Large intestine (tissue), 3 donors: ENCODE measurements around the gene PLCH2. TPM values are rescaled to one million over a fixed set of nuclear protein-coding genes. Genes with fewer than 3 reads are reported as not detected.
"Not testable (repeated sequence)": the region's sequence is repeated elsewhere in the genome, so short reads cannot be mapped to it uniquely, and the experiment has no call there.

Experiments
- DNase-seq, 2 donors: peaks; one replicate each; pipeline versions ENCODE4 v3.0.0 to v3.0.0-alpha.2; 2013
- H3K27ac ChIP-seq: one replicate; pipeline ENCODE4 v1.5.1; 2013; ENCODE audit warnings: low read length
- H3K27me3 ChIP-seq: 2 replicates; pipeline ENCODE4 v1.6.1; 2013; ENCODE audit warnings: low read length; ENCODE audit not compliant: control insufficient read depth, insufficient read depth
- H3K36me3 ChIP-seq: 2 replicates; pipeline ENCODE4 v1.6.1; 2013; ENCODE audit warnings: low read length; ENCODE audit not compliant: control insufficient read depth, insufficient read depth
- H3K4me1 ChIP-seq: one replicate; pipeline ENCODE4 v1.6.1; 2013; ENCODE audit warnings: low read length; ENCODE audit not compliant: control insufficient read depth, insufficient read depth
- H3K4me3 ChIP-seq: one replicate; pipeline ENCODE4 v1.5.1; 2013; ENCODE audit warnings: low read length
- H3K9me3 ChIP-seq: one replicate; pipeline ENCODE4 v1.6.1; 2013; ENCODE audit warnings: mild to moderate bottlenecking, low read depth, low read length, moderate library complexity; ENCODE audit not compliant: control insufficient read depth
- WGBS: methylation state at CpG from one replicate; pipeline ENCODE4 v1.1.5; 2013; ENCODE audit warnings: low lambda C conversion rate; ENCODE audit not compliant: insufficient coverage; 5-methylcytosine and 5-hydroxymethylcytosine counted together
- polyA plus RNA-seq: library from polyadenylated mRNA; unstranded; fragments of 120-200 nt; gene quantifications from one replicate; pipeline ENCODE4 v1.2.1, GENCODE V29; 2013

The PLCH2 gene
- polyA plus RNA-seq, 1 donor, result 5.0 TPM

DNA sequence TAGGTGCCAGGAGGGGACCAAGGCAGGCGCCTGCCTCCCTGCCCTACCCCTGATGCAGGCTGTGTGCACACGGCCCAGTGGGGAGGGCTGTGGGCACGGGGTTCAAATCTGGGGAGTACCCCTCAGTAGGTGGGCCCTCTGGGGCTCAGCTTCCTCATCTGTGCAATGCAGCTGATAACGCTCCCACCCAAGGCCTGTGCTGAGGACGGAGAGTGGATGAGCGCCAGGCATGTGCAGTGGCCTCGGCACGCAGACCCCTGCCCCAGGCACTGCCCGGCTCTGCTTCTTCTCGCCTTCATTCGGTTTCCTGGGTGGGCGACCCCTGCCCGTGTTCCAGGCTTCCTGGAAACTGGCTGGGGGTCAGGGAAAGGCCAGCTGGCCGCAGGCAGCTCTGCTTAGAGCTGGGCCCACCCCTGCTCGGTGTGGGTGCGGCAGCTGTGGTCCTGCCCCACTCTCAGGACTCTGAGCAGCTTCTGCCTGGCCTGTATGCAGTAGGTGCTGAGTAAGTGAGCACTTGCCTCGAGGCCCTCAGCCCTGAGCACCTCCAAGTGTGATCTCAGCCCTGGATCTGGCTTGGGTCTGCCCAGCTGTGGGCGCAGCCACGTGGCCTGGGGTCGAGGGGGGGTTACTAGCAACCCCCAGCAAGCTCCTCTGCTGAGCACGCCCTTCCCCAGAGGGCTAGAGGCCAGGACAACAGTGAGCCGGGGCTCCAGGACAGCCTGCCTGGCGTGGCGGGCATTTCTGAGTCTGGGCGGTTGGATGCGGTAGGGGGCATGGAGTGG, 68.2 kb downstream of the PLCH2 start:
- peak in 1 of 2 donors; percentile 36 for DNase-seq
- H3K27me3 ChIP-seq, result peaks cover 8% of the 10 kb centered on the region

DNA sequence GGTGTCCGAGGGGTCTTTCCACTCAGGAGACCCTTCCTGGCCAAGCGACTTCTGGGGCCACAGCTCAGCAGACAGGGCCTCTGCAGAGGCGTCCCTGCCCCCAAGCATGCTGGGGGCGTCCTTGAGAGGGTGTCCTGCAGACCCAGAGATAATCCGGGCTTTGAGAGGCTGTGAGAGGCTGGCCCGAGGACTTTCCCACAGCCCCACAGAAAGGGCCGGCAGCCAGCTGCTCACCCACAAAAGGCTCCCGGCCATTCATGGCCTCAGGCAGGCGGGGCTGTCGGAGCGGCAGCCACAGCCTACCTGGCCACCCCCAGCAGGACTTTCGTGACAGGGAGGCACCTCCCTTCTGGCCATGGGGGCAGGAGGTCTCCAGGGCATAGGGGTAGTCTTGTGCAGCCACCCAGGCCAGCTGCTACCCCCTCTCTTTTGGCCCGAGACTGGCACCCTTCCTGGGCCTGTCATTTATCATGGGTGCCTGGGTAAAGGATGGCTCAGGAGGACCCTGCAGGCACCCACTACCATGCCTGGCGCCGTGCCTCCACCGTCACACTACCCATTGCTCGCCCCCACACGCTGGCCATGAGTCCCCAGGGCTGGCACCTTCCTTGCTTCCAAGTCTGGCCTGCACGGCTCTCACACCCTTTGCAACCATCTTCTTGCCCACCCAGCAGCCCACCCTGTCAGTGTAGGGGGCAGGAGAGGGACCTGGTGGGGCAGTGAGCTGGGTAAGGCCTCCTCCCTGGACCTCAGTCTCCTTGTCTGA, 69.0 kb downstream of the PLCH2 start:
- Histone ChIP-seq H3K27ac (peak overlapping the region; percentile 68), H3K4me3 (no peak overlapping the region), H3K36me3 (no peaks in the 10 kb centered on the region), H3K27me3 (peaks cover 8% of the 10 kb centered on the region), H3K4me1 (peaks cover 70% of the 10 kb centered on the region), H3K9me3 (no peaks in the 10 kb centered on the region)
- no peak for DNase-seq
- WGBS, result no CpG with 5 or more reads among the region's 19 CpGs

More for the DNA sequence above, 68.2 kb downstream of the PLCH2 start:
- no CpG with 5 or more reads among the region's 26 CpGs for WGBS
- Histone ChIP-seq H3K36me3 (no peaks in the 10 kb centered on the region), H3K27ac (no peak overlapping the region), H3K4me1 (peaks cover 69% of the 10 kb centered on the region), H3K9me3 (no peaks in the 10 kb centered on the region), H3K4me3 (no peak overlapping the region)

DNA sequence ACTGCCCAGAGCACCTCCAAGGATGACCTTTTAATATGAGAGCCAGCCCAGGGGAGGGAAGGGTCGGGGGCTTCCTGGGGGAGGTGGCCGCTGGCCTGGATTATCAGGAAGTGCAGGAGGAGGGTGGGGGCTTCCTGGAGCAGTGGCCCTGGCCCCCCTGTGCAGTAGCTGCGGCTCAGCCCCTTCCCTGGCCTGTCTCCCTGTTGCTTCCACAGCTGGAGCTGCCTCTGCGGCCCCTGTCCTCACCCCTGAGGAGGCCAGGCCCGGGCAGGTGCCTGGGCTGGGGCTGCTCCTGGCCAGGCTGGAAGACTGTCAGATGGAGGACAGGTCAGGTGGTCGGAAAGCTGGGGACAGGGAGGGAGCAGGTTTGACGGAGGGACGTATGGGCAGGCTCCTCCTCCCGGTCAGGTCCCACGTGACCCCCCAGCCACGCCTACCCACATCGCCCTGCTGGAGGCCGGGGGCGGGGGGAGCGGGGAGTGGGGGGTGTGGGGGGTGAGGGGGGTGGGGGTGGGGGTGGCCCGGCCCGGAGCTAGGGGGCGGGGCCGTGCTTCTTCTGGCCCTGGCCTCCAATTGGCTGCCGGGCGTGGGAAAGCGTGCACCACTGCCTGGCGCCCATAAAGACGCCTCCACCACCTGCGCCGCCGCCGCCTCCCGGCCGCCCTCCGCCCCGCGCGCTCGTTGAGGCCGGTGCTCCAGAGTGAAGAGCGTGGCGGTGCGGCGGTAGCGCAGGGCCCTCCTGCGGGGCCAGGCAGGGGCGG, 69.8 kb downstream of the PLCH2 start:
- no peaks in the 10 kb centered on the region for H3K36me3 ChIP-seq
- peak; percentile 91 for DNase-seq
- H3K4me3 ChIP-seq, result peak overlapping the region; percentile 39
- peaks cover 70% of the 10 kb centered on the region for H3K4me1 ChIP-seq
- H3K9me3 ChIP-seq, result no peaks in the 10 kb centered on the region
- no CpG with 5 or more reads among the region's 43 CpGs for WGBS
- H3K27me3 ChIP-seq, result peaks cover 3% of the 10 kb centered on the region
- peak overlapping the region; percentile 92 for H3K27ac ChIP-seq

GRCh38 chr1:2546515-2547209, 70.6 kb downstream of the PLCH2 start:
- Histone ChIP-seq H3K27ac (peak overlapping the region; percentile 92), H3K36me3 (peaks cover 3% of the 10 kb centered on the region), H3K27me3 (no peaks in the 10 kb centered on the region), H3K4me3 (peak overlapping the region; percentile 39), H3K9me3 (no peaks in the 10 kb centered on the region), H3K4me1 (peaks cover 70% of the 10 kb centered on the region)
- no CpG with 5 or more reads among the region's 52 CpGs for WGBS
- peak; percentile 92 to 95 for DNase-seq

- no peaks in the 10 kb centered on the region for H3K27me3 ChIP-seq
- H3K27ac ChIP-seq, result peak overlapping the region; percentile 92
- DNase-seq, result peak in 1 of 2 donors; percentile 63
- H3K4me3 ChIP-seq, result peak overlapping the region; percentile 39
- H3K9me3 ChIP-seq, result no peaks in the 10 kb centered on the region
- H3K4me1 ChIP-seq, result peaks cover 63% of the 10 kb centered on the region
- WGBS, result no CpG with 5 or more reads among the region's 27 CpGs
- peaks cover 3% of the 10 kb centered on the region for H3K36me3 ChIP-seq
Observed at GRCh38 chr1:2547210-2548067, 71.3 kb downstream of the PLCH2 start.

DNA sequence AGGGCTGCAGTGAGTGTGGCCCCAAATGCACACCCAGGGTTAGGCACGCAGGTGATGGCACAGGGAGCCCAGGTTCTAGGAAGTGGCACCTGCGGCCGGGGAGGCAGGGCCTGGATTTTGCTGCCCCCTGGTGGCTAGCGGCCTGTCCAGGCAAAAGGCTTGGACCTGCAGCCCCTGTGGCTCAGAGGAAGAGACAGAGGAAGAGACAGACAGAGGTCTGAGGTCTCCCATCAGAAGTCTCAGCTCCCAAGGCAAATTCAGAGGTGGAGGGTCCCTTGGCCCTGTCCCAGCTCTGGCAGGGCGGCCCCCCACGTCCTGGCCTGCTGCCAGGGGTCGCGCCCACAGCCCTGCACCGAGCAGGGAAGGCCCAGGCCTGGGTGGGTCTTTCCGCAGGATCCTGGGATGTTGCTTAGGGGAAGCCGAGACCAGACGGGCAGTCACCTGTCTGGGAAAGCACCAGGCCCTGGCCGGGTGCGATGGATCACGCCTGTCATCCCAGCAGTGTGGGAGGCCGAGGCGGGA, 72.0 kb downstream of the PLCH2 start:
- peak; percentile 71 to 78 for DNase-seq
- no peaks in the 10 kb centered on the region for H3K9me3 ChIP-seq
- no peaks in the 10 kb centered on the region for H3K27me3 ChIP-seq
- peaks cover 3% of the 10 kb centered on the region for H3K36me3 ChIP-seq
- H3K27ac ChIP-seq, result peak overlapping the region; percentile 92
- H3K4me1 ChIP-seq, result peaks cover 58% of the 10 kb centered on the region
- no peak overlapping the region for H3K4me3 ChIP-seq
- WGBS, result no CpG with 5 or more reads among the region's 17 CpGs

- WGBS, result no CpG with 5 or more reads among the region's 28 CpGs
- not testable (repeated sequence) for H3K36me3 ChIP-seq, H3K4me3 ChIP-seq, DNase-seq, H3K27me3 ChIP-seq, H3K9me3 ChIP-seq
- H3K27ac ChIP-seq, result peak overlapping the region; percentile 92
- peaks cover 52% of the 10 kb centered on the region for H3K4me1 ChIP-seq
Observed at GRCh38 chr1:2549367-2550029, 73.4 kb downstream of the PLCH2 start.

GRCh38 chr1:2550309-2550861, 74.3 kb downstream of the PLCH2 start:
- not testable (repeated sequence) for H3K27ac ChIP-seq, H3K36me3 ChIP-seq, H3K4me3 ChIP-seq, DNase-seq, H3K27me3 ChIP-seq, H3K9me3 ChIP-seq
- peaks cover 52% of the 10 kb centered on the region for H3K4me1 ChIP-seq
- no CpG with 5 or more reads among the region's 12 CpGs for WGBS
